GM12801 (cell line): Measurements from ENCODE around the gene ZNF672.

Source experiments
- CTCF ChIP-seq: IDR thresholded peaks from one replicate; pipeline ENCODE4 v1.5.1; 2011; ENCODE audit warnings: control low read depth; ENCODE audit not compliant: insufficient read length; ENCODE audit errors: extremely low read depth

Gene ZNF672

GRCh38 chr1:248810727-248811513 lies 27.1 kb upstream of the ZNF672 start:
- TF ChIP-seq CTCF, result no peak

GRCh38 chr1:248811514-248812490 lies 26.2 kb upstream of the ZNF672 start:
- no peak for TF ChIP-seq CTCF

GRCh38 chr1:248812736-248813425 lies 25.1 kb upstream of the ZNF672 start:
- TF ChIP-seq CTCF, result no peak

GRCh38 chr1:248813546-248813945 lies 24.5 kb upstream of the ZNF672 start:
- TF ChIP-seq CTCF, result no peak

- TF ChIP-seq CTCF, result no peak
Observed at GRCh38 chr1:248814351-248814750, 23.7 kb upstream of the ZNF672 start.

GRCh38 chr1:248815407-248816034 lies 22.5 kb upstream of the ZNF672 start:
- no peak for TF ChIP-seq CTCF
